ENCODE results near the gene GSX1.
"Not testable (repeated sequence)": the region's sequence is repeated elsewhere in the genome, so short reads cannot be mapped to it uniquely, and the experiment has no call there.

The GSX1 gene

GRCh38 chr13:27794368-27794691, 2.0 kb downstream of the GSX1 start:
- DNase-seq, result no peak

DNA sequence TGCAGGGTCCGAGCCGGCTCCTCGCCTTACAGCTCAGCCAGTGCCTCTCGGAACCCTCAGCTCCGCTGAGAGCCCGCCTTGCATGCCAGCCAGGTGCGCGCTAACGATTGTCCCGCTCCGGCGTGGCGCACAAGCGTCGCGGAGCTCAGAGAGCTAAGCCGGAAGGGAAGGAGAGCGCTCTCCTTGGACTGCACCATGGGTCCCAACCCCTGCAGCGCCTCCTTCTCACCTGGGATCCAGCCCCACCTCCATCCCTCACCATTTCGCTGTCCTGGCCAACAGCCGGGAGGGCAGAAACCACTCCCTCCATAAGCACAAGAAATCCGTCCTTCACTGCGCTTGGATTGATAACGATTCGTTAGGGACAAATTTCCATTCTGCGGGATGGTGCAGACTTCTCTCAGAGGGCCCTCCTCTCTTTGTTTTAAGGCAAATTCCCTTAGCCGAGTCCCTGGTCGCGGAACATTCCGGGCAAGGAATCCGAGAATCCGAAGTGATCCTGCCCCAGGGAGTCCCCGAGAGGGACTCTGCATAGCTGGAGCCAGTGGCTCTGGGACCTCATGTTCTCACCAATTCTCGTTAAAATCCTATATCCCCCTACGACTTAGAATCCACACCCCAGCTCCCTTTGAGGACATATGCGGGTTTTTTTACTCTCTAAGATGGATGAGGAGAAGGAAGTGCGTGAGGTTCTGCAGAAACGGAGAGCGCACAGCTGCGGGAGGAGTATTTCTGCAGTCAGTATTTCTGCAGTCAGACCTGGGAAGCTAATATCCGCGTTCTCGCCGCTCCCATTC, 2.8 kb downstream of the GSX1 start:
- no peak for DNase-seq

- no peak for DNase-seq
Observed at GRCh38 chr13:27795718-27796019, 3.4 kb downstream of the GSX1 start.

GRCh38 chr13:27796544-27797227, 4.4 kb downstream of the GSX1 start:
- DNase-seq, result no peak

- no peak for DNase-seq
Observed at GRCh38 chr13:27797228-27797624, 4.9 kb downstream of the GSX1 start.

DNA sequence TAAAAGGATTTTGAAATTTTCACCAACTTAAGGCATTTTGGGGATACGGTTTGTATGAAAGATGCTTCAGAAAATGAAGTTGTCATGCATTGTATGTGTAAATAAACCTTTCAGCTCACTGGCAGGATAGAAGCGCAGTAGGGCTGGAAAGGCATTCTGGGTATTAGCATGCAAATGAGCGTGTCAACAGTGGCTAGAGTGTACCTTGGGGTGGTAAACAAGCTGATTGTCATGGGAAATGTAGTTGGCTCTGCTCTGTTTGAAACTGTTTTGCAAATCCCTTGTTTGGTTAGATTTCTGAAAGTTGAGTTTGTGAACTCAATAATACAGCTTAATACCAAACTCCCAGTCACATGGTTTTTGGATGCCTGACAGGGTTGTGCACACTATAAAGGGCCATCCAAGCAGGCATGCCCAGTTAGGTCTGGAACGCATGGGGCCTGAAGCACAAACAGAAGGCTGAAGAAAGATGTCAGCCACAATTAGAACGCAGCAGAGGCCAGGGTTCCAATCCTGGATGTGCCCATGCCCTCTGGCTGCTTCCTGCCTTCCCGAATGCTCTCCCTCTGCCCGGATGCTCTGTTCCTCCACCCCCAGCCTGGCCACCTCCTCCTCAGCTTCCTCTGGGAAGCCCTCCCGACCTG, 14.6 kb downstream of the GSX1 start:
- DNase-seq, result no peak

DNA sequence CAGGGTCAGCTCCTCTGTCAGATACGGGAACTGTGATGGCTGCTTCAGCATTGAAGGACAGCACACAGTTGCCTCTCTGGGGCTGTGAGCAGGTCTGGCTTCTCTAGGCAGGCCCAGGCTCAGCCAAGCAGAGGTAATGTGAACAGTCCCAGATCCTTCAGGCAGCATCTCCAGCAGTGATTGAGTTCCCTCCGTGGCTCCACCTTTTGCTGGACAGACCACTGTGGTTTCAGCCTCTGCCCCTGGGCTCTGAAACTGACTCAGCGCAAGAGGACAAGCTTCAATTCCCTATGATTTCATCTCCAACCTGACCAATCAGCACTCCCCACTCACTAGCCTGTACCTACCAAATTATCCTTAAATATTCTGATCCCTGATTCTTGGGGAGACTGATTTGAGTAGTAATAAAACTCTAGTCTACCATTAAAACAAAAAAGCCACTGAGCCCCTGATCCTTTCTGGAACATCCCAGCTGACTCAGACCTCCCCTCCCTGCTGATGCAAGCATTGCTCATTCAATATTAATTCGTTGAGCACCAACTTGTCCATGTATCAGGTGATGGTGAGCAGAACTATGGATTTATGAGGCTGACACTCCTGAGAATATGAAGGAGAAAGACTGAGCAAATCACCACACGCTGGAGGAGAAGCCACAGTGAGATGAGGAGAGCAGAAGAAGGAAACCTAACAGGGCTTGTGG, 16.7 kb downstream of the GSX1 start:
- DNase-seq, result no peak

- DNase-seq, result no peak
Observed at GRCh38 chr13:27810009-27810408, 17.7 kb downstream of the GSX1 start.

DNA sequence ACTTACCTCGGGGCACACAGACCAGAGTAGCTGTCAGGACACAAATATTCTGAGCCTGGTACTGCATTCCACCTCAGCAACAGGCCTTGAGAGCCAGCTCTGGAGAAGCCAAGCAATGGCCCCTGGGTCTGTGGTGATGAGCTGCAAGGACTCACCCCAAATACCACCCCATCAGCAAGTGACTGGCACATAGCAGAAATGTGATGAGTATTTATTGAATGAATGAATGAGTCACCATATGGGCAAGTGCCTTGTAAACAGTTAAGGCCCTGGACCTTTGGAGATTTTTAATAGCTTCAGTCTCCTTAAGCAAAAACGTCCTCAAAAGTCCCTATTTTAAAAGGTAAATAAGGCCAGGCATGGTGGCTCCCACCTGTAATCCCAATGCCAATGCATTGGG, 18.2 kb downstream of the GSX1 start:
- DNase-seq, result no peak

DNA sequence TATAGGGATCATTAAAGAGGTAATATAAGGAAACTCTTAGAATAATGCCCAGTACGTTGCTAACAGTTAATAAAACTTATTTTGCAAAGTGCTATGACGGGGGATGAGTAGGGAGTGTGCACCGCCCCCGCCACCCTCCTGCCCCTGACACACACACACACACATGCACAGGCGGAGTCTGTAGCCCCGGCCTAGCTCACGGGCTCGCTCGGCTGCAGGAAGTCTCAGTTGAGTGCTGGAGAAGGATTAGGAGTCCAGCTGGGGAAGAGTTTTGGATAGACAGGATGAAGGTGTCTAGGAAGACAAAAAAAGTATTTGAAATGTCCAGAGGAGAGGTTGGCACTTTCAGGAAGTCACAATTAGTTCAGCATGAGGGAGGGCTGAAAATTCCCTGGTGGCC, 21.5 kb downstream of the GSX1 start:
- DNase-seq, result no peak

DNA sequence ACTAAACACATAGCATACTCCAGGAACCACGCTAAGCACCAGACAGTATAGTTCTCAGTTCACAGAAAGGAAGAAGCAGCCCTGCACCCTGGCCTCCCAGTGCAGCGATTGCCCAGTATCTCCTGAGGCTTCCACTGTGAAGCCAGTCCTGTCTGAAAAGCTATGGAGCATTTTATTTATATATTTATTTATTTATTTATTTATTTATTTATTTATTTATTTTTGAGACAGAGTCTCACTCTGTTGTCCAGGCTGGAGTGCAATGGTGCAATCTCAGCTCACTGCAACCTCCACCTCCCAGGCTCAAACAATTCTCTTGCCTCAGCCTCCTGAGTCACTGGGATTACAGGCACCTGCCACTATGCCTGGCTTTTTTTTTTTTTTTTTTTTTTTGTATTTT, 25.5 kb downstream of the GSX1 start:
- not testable (repeated sequence) for DNase-seq

DNA sequence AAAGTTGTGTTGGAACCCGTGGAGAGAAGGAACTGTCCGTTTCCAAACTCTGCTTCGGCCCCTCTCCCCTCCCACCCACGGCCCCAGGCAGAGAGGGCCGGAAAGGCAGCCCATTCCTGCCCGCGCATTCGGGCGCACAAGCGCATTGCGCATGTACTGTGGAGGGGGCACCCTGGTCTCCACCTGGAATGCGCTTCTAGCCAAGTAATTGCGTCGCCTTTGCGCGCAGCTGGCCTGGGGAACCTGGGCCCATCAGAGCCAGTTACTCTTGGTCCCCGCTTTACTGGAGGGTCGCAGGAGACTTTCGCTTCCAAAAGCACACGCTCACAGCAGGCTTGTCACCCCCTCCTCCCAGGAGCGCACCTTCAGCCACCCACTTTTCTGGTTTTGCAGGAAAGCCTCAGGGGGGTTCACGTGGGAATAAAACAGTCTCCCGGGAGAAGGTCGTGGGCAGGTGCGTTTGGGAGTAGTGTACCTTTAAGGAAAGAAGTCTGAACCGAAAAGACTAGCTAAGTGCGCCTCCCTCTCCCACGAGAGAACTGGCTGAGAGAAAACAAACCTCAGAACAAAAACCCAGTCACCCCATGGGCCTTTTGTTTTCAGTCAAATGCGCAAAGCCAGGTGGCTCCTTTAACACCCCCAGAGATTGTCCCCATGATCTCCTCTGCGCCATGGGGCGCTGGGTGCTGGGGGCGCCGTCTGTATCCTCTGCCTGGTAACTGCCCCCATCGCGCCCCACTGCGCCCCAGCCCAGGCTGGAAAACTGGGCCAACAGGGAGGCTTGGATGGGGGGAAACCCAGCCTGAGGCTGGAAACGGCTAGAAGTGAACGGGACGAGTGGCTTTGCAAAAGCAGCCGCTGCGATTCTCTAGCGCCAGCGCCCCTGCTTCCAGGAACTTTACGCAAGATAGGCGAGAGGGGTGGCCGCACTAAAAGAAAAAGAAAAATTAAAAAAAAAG, 28.5 kb downstream of the GSX1 start:
- DNase-seq, result no peak

- no peak for DNase-seq
Observed at GRCh38 chr13:27821566-27821965, 29.3 kb downstream of the GSX1 start.

DNA sequence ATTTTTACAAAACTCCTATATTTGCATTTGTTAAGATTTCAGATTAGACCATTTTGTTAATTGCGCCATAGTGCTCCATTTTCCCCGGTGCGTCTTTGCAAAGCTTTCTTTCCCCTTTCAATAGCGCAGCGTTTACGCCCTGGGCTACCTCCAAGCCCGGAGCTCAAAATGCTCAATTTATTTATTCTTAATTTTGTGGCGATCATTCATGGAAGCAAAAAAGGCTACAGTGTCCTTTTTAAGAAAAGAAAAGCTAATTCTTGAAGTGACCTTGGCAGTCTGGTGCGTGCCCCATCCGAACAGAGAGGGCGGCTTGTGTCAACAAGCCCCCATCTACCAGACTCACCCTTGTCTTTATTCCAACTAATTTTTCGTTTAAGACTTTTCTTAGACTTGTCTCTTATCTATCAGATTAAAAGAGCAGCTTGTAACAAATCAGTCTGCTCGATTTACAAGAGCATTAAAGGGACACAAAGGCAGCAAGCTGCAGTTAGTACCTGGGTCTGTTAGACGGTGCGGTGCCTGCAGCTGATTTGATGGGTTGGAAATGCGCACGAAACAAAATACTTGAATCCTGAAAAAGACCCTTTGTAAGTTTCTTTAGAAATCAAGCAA, 30.1 kb downstream of the GSX1 start:
- DNase-seq, result no peak

- no peak for DNase-seq
Observed at GRCh38 chr13:27822873-27823311, 30.6 kb downstream of the GSX1 start.

DNA sequence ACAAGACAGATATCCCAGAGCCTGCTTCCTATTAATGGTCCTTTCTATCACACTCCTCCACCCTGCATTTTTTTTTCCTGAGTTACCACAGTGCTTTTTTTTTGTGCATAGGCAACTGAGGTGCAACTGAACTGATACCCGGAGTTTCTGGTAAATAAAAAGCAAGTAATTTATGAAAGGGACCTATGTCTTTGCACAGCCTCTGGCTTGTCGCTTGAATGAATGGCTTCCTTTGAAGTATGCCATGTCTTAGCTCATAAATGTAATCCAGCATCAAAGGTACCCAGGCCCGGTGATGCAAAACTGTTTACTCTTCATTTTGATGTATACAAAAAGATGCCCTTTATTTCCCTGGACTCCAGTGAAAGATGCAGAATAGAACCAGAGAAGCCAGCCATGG, 31.8 kb downstream of the GSX1 start:
- no peak for DNase-seq

DNA sequence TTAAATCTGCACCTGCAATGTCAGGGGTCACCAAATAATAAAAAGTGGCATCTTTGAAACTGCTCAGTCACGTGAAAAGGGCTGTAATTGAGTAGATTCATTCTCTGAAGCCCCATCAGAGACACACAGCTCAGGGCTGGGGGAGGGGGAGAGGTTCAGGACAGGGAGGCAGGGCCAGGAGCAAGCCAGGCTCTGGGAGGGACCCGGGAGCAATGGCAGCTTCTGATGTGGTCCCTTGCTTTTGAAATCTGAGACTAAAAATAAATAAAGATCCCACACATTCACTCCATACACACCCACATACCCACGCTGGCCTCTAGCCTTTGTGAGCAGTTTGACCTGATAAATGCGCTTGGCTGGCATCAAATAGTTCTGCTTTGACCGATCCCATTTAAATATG, 32.8 kb downstream of the GSX1 start:
- no peak for DNase-seq

- peak in 50 of 51 donors; percentile 5 to 89 (median 58) for DNase-seq
Observed at GRCh38 chr13:27826379-27827353, 34.4 kb downstream of the GSX1 start.

GRCh38 chr13:27827646-27828045, 35.4 kb downstream of the GSX1 start:
- no peak for DNase-seq
